8988T (cell line): Measurements from ENCODE around the gene GLB1L2.
A peak's percentile ranks its signal among the peaks of the same experiment; 100 is the strongest.

Experiments used
- DNase-seq: peaks from one replicate; pipeline ENCODE4 v3.0.0; 2011

The GLB1L2 gene

DNA sequence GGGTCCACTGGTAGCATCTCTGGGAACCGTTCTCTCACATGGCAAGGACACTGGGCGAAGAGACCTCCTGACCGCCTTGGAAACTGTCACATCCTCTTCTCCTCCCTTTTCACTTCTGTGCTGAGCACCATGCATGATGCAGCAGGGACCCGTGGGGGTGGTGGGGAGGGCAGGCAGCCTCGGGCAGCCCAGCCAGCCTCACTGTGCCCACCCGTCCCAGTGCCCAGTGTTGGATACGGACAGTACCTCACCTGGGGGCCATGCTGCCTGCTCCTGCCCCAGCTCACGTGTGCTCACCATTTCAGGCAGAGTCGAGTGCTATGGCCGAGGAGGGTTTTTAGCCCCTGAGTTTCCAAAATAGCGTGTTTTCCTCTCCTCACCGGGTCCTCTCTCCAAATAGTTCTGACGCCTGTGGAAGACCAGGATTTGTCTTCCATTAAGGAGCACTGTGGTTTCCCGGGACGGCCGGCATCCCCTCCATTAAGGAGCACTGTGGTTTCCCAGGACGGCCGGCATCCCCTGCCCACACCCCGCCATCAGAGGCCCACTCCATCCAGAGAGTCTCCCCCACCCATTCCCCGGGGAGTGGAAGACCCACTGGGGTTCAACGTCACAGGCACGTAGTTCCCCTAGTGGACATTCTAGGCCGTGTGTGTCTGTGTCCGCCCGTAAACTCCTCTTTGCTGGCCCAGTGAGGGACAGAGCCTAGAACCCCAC is 57.8 kb downstream of the GLB1L2 start:
- no peak for DNase-seq

DNA sequence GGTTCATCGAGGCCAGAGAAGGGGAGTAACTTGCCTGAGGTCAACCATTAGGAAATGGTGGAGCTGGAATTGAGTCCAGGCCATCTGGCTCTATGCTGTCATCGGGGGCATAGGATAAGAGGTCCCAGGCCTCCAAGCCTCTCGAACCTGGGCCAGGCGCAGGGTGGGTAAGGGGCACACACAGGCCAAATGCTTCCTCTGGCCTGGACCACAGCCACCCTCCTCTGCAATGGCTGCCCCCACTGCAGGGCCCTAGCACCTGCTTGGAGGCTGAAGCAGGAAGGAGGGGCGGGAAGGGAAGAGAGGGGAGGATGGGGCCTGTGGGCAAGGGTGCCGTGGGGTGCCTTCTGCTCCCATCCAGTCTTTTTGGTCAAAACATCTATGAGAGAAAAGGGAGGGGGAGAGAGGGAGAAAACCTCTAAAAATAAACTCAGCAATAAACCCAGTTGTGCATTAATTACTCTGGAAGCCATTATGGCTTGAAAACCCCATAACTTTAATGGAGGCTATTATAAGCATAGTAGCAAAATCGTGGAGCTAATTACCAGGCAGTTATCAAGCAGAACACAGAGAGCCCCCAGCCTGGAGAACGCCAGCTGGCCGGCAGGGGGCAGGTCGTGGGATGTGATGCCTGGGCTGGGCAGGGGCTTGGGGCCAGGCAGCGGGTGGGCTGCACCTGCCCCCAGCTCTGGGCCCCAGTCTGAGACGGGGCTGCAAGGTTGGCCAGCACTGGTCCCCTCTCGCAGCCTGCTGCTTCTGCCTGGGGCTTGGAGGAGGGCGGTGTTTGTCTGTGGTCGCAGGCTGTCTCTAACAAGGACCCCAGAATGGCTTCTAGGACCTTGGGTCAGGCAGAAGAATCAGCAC is 59.1 kb downstream of the GLB1L2 start:
- no peak for DNase-seq

DNA sequence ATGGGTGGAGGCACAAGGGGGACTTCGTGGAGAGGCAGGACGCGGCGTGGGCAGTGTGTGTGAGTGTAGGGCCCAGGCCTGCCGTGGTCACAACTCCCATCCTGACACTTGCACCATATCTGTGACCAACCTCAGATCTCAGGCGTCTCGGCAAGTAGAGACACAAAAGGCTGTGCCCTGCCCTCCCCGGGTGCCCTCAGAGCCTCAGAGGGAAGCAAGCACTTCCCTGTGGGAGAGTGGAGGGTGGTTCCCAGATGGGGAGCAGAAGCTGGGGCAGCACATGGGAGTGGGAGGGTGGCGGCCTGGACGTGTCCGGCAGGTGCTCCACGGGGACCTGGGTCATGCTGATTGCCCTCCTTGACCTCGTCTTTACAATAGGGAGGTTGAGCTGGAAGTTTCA is 59.9 kb downstream of the GLB1L2 start:
- DNase-seq = no peak

DNA sequence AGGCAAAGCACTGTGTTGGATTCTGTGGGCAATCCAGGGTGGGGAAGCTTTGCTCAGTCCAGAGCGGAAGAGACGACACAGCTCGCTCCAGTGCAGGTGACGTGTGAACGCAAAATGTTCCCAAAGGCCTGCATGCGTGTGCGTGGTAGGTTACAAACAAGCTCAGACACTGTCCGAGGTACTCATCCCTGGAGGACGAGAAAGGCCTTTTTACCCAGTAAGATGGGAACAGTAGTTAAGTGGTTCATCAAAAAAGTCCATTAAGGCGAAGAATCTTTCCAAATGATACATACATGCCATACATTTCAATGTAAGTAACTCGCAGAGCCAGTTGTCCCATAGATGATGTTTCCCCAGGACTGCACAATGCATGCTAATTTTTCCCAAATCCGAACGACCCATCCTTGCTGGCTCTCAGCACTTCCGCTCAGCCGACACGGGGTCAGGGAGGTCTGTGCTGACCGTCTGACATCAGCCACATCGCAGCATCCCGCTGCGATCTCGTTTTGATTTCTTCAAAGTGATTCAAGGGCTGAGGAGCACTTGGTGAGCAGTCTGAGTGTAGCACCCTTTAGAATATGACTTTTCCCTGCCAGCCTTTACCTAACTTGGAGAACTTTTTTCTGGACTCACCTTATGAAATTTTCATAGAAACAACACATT is 61.3 kb downstream of the GLB1L2 start:
- no peak for DNase-seq

DNA sequence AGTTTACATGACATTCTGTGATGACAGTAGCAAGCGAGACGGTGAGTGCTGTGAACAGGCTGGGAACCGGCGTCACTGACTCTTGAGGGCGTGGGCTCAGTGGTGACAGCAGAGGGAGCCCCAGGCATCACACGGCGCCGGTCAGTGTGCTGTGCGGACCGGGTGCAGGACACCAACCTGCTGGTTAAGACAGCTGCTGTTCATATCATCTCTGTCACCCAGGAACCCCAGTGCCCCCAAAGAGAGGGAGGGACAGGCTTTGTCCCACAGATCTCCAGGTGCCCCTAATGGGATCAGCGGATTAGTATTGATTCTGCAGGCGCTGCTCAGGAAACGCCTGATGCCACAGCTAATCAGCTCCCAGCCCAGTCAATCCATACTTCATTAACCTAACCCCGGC is 61.9 kb downstream of the GLB1L2 start:
- peak; percentile 79 for DNase-seq

DNA sequence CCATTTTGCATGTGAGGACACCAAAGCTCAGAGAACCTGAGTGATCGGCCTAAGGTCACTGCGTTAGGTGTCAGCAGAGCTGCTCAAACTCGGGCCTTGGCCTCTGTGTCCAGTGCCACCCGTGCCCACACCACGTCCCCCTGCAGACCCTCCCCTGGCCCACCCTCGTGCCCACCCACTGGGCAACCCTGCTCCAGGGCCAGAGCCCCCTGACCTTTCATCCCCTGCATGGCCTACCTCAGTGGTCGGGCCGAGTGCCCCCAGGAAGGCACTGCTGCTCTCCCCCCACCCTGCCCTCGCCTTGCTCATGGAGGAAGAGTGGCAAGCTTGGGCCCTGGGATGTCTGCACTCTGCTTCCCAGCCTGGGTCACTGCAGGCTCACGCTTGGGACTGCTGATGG is 62.5 kb downstream of the GLB1L2 start:
- no peak for DNase-seq

DNA sequence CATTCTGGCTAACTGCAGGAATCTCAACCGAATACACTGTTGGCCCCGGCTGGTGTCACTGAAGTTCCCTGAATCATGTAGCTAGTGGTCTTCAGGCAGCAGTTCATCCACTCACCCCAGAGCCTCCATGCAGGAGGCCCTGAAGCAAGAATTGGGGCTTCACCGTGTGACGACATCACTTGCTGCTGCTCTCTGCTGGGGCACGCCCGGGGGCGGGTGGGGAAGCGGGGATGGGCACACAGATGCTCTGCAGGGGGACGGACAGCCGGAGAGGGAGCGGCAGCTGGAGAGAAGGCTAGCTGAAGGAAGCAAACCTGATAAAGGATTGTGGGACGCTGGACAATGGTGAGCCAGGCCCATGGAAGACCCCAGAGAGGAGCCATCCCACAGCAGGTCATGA is 63.2 kb downstream of the GLB1L2 start:
- no peak for DNase-seq

DNA sequence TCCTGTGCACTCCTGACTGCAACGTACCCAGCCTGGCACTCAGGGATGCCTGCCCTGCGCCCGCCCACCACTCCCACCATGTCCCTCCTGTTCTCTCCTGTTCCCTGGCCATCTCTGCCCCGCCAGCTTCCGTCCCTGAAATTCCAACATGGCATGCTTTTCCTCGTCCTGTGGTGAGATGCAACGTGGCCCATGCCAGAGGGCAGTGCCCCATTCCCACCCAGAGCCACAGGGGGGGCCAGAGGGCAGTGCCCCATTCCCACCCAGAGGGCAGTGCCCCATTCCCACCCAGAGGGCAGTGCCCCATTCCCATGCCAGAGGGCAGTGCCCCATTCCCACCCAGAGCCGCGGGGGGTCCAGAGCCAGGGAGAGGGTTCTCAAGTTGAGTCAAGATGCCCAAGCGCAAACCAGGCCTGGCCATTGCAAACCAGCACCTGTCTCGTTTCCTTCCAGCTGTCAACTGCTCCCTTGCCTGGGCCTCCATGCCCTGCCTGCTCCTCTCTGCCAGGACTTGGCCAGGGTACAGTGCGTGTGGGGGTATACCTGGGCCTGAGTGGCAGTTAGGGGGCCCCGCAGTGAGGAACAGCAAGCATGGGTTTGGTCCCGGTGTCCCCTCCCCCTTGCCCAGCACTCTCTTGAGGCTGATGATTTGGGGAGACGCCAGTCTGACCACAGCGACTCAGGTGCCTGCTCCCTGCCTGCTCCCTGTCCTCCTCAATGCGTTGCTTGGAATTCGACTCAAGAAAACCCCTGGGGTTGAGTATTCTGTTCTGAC is 65.7 kb downstream of the GLB1L2 start:
- DNase-seq = no peak

DNA sequence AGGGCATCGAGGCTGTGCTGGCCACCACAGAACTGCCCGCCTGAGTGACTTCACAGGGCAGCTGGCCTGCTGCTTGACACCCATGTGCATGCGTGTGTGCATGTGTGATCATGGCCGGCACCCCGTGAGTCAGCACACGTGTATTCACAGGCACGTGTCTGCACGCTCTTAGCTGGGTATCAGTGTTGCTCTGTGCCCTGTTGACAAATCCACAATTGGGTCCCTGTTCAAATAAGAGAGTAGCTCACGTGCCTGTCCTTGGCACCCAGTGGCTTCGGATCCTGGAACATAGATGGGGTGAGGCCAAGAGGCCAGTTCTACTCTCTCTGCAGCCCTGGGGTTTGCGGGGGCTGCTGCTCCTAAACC is 66.3 kb downstream of the GLB1L2 start:
- no peak for DNase-seq

DNA sequence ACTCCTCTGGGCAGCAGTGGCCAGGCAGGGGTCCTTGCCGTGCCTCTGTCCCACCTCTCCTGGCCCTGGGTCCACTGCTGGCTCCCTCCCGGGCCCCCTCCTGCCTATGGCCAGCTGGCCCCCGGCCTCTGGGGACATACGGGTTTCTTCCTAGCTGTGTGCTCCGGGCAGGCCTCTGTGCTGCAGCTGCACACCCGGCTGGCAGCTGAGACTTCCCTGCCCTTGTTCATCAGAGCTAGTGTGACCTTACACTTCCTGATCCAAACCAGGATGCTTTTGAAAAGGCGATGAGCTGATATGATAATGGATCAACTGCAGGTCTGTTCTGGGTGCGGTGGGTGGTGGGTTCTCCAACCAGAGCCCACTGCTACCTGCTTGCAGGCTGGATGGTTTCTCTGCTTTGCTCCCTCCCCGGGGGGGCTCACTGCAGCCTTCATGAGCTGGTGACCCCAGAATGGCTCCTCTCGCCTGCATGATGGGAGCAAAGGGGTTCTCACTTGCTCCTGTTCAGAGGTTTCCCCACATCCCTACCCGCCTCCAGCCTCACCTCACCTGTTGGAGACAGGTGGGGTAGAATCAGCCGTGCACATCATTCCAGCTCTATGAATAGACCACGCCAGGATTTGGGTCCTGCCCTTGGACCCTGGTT is 67.0 kb downstream of the GLB1L2 start:
- DNase-seq = no peak

DNA sequence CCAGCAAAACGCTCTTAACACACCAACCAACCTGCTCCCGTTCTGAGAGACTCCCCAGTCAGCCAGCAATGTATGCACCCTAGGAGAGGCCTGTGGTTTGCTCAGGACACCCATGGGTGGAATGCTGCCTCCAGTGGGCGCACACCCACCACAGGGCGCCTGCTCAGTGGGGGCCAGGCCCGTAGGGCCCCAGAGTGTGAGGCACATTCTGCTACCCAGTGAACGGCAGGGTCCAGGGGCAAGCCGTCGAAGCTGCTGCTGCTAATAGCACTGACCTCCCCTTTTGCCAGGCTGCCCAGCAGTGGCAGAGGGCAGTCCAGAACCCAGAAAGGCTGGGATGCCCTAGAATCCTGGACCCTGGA is 67.5 kb downstream of the GLB1L2 start:
- DNase-seq = no peak

DNA sequence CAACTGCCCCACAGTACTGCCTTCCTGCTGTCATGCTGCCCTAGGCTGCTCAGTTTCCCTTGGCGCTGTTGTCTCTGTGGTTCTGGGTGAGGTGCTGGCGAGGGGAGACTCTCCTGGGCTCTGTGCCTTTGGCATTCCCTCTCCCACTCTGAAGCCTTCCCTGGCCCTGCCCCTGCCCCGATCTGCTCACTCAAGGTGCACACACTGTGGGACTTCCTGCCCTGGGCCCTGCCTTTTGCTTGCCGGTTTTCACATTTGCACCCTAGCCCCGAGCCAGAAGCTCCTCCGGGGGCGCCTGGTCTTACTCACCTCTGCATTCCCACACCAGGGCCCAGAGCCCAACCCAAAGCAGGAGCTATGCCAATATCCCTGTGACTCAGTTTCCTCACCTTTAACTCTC is 68.2 kb downstream of the GLB1L2 start:
- DNase-seq = no peak

DNA sequence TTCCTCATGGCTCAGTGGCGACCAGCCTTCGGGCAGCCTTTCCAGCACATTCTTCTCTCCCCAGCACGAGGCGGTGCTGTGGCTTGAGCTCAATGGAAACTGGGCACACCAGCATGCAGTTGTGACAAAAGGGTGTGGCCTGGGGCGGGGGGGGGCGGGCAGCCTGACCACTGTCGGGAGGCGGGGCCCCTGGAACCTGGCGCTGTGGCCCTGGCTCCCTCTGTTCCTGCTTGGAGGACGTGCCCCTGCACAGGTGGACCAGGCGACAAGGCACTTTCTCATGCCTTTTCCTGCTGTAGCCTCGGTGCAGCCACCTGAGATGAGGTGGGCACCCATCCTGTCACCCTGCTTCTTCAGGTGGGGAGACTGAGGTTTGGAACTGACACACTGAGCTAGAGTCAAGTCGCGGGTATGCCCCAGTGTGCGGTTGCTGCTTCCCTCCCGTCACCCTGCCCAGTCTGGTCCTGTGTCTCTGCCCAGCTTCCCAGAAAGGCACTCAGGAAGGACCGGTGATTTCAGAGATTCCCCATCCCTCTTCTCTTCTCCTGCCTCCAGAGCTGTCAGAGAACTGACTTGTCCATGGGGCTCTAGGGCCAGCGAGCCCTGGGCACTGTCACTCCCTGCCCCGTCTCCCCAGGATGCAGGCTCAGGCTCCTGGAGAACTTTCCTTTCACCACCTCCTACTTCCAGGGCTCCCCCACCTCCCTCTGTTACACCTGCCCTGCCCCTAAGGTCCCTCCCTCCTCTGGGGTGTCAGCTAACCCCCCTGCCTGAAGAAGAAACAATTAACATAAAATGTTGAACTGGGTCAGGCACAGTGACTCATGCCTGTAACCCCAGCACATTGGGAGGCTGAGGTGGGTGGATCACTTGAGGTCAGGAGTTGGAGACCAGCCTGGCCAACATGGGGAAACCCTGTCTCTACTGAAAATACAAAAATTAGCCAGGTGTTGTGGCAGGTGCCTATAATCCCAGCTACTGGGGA is 70.3 kb downstream of the GLB1L2 start:
- no peak for DNase-seq

DNA sequence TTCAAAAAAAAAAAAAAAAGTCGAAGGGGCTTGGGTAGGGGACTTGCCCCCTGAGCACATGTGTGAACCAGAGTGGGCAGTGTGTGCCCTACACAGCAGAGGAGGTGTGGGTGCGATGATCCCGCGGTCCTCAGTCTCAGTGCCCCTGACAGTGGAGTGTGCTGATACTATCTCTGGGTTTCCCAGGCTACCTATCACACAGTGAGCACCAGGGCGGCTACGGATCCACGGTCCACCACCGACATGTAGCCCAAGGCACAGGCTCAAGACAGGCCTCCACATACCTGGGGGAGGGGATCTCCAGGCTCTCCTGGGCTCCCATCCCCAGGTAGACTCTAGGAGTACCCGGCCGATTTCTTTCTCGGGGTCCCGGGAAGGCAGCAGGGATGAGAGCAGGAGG is 71.1 kb downstream of the GLB1L2 start:
- no peak for DNase-seq

DNA sequence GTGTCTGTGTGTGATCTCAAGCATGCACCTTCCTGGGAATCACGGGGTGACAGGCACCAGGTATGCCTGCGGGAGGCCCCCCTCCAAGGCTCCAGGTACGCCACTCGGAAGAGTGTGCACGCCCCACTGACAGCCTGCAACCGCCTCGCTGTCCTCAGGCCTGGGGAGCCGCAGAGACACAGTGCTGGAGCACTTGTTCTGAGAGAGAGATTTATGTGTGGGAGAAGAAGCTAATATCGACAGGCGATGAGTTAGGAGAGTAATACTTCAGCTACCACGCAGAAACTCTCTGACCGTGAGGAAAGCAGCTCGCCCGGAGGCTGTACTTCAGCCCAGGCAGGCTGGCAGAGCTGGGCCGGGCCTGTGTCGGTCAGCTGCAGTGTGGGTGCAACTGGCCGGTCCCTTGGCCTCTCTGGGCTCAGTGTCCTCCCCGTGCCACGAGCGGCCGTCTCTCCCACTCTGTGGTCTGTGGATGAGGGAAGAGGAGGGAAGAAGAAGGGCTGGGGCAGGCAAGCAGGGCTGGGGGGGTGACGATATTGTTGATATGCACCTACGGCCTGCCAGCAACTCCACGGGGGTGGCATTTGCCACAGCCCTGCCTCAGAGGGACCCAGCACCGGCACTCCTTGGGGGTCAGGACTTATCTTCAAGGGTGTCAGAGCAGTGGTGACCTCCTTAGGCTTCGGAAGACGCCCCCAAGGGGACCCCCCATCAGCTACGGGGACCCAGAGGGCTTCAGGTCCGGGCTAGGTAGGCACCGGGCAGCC is 73.0 kb downstream of the GLB1L2 start:
- DNase-seq = peak; percentile 22

DNA sequence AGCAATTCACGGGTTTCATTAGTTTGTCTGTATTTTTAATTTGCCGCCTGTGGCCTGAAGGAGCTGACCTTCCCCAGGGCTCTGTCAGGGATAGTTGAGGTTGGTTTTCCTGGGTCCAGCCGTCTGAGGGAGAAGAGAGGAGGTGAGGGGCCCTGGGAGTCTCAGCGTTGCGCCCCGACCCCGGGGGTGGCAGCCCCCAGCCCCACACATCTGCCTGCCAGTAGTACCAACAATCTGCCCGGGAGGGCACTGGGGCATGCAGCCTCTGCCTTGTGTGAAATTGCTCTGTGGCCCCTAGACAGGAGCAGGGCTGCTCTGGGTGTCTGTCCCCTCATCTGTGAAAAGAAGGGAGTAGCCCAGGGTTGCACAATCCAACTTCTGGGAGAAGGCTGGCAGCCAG is 73.6 kb downstream of the GLB1L2 start:
- no peak for DNase-seq

DNA sequence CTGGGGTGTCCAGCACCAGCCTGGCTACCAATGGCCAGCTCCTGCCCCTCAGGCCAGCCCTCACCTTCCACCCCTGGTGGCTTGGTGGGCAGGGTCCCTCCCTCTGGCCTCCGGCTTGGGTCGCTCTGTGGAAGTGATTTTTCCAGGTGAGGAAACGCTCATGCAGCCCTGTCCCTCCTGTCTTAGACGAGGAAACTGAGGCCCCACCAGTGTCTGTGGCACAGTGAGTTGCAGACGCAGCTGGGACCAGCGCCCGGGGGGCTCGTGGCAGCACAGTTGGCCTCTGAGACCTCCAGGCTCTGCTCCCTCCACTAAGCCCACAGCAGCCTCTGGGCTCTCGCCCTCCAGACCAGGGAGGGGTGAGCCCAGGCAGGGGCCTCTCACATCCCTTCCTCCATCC is 74.1 kb downstream of the GLB1L2 start:
- peak; percentile 42 for DNase-seq

DNA sequence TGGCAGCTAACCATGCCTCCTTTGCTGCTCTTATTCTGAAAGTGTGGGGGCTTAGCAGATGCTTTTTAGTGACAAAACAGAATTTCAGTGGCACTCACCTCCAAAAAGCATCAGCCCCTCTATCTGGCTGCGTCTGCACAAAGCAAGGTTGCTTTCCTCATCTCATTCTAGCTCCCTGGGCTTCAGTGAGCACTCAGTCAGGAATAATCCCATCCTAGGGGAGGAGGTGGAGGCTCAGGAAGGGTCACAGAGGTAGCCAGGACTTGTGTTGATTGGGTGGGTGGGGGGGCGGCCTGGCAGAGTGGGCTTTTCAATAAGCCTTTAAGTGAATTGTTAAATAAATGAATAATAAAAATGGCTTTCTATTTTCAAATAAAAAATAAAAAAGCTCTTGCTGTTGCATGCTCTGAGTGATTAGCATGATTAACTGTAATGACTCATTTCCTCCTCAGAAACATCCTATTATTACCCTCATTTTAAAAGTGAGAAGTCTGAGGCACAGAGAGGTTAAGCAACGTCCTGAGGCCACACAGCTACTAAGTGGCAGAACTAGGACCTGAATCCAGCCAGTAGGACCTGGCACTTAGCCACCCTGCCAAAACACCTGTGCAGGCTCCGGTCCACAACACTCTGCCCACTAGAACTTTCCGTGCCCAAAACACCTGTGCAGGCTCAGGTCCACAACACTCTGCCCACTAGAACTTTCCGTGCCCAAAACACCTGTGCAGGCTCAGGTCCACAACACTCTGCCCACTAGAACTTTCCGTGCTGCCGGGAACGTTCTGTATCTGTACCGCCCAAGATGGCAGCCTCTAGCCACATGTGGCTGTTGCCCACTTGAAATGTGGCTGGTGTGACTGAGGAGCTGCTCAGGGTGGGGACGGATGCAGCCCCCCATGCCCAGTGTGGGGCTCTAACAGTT is 74.7 kb downstream of the GLB1L2 start:
- DNase-seq = peak; percentile 37

DNA sequence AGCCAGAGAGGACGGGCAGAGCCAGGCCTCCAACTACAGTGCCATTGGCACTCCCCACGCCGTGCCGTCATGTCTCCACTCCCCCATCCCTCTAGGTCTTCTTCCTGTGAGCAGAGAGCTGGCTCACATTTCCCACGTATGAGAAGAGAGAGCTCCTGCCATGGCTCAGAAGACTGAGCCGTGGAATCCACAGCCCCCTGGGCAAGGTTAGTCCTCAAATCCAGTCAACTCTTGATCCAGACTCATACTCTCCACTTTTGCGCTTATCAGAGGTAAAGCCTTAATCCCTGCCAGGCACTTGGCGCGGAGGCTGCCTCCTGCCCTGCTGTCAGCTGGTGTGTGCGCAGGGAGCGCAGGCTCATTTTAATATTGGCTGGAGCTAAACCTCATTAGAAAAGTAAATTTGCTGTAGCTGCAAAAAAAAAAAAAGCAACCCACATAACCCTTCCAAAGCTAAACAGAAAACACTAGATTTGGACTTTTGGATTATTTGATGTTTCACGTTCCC is 75.6 kb downstream of the GLB1L2 start:
- DNase-seq = peak; percentile 45
